ENCODE data around the gene ACBD4.

The ACBD4 gene

DNA sequence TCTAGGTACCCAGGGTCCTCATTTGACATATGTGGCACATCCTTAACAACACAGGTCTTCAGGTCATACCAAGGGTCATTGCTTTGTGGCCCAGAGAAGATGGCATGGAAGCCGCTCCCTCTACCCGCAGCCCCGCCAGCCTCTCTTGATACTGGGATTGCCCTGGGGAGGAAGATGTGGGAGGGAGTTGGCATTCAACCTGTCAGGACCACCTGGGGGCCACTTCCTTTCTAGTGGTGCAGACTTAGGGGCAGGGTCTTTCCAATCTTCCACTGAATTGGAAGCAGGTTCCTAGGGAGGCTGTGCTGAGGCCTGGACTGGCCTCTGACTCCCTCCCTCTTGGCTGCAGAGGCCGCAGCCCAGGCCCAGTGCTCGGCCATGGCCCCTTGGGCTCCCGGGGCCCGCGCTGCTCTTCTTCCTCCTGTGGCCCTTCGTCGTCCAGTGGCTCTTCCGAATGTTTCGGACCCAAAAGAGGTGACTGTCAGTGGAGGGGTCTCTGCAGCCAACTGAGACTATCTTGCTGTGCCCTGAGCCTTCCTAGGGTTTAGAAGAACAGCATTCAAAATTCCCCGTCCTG is 7.7 kb downstream of the ACBD4 start:
- peaks cover 31% of the 10 kb centered on the region for H3K27me3 ChIP-seq (ENCODE audit: control insufficient read depth, low read length)
- H3K4me1 ChIP-seq (ENCODE audit: control insufficient read depth, low read length): peaks cover 23% of the 10 kb centered on the region
- H3K4me2 ChIP-seq (ENCODE audit: low read length): no peak overlapping the region
- H4K20me1 ChIP-seq (ENCODE audit: control insufficient read depth, insufficient read depth, low read depth, low read length): no peaks in the 10 kb centered on the region
- no peaks in the 10 kb centered on the region for H3K36me3 ChIP-seq (ENCODE audit: control insufficient read depth, low read length)
- no peak overlapping the region for H3K27ac ChIP-seq (ENCODE audit: low read depth, low read length)
- peaks cover 6% of the 10 kb centered on the region; the same call in 1 of the 2 replicates for H3F3A ChIP-seq (ENCODE audit: control insufficient read depth, insufficient read depth)
- H3K9me2 ChIP-seq (replicated peaks; ENCODE audit: control insufficient read depth, low read length): no peaks in the 10 kb centered on the region
- H3K4me3 ChIP-seq (ENCODE audit: low read length): 0 out of 2 replicates have a peak overlapping the region, but pooled peaks have one; percentile 21
- no peak for TF ChIP-seq EZH2phosphoT487 (IDR thresholded peaks at IDR 0.05; ENCODE audit: borderline replicate concordance, low read length)
- TF ChIP-seq, protein P1, sequence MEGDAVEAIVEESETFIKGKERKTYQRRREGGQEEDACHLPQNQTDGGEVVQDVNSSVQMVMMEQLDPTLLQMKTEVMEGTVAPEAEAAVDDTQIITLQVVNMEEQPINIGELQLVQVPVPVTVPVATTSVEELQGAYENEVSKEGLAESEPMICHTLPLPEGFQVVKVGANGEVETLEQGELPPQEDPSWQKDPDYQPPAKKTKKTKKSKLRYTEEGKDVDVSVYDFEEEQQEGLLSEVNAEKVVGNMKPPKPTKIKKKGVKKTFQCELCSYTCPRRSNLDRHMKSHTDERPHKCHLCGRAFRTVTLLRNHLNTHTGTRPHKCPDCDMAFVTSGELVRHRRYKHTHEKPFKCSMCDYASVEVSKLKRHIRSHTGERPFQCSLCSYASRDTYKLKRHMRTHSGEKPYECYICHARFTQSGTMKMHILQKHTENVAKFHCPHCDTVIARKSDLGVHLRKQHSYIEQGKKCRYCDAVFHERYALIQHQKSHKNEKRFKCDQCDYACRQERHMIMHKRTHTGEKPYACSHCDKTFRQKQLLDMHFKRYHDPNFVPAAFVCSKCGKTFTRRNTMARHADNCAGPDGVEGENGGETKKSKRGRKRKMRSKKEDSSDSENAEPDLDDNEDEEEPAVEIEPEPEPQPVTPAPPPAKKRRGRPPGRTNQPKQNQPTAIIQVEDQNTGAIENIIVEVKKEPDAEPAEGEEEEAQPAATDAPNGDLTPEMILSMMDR (IDR thresholded peaks at IDR 0.05; ENCODE audit: low read depth, low read length, poor library complexity, severe bottlenecking): no peak
- H3K9me3 ChIP-seq (ENCODE audit: control insufficient read depth, insufficient read depth, low read length): no peaks in the 10 kb centered on the region
- 0 out of 2 replicates have a peak, but pooled peaks cover 2% of the 10 kb centered on the region for H3K79me2 ChIP-seq (ENCODE audit: control insufficient read depth, low read length)

DNA sequence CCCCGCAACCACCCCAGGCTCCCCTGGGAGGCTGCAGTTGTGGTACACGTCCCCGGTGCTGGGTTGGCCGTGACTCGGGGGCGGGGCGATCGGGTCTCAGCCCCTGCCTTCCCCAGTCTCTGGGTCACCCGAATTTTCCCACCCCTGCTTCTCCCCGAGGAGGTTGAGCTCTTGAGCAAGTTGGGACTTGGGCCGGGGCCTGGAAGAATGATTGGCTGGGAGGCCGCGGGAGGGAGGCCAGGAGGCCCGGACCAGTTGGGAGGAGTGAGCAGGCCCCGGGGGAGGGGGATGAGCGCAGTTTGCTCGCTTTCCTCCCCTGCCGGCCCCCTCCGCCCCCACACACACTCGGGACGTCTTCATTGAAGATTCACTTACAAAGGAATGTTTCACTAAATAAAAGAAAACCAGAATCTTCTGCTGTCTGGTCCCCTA is 8.3 kb downstream of the ACBD4 start:
- H3K9me3 ChIP-seq (ENCODE audit: control insufficient read depth, insufficient read depth, low read length): no peaks in the 10 kb centered on the region
- H3K79me2 ChIP-seq (ENCODE audit: control insufficient read depth, low read length): peaks cover 3% of the 10 kb centered on the region; the same call in 1 of the 2 replicates
- peaks cover 31% of the 10 kb centered on the region for H3K27me3 ChIP-seq (ENCODE audit: control insufficient read depth, low read length)
- H3K36me3 ChIP-seq (ENCODE audit: control insufficient read depth, low read length): no peaks in the 10 kb centered on the region
- H3K4me1 ChIP-seq (ENCODE audit: control insufficient read depth, low read length): peaks cover 24% of the 10 kb centered on the region
- H3K27ac ChIP-seq (ENCODE audit: low read depth, low read length): no peak overlapping the region
- H3K4me3 ChIP-seq (ENCODE audit: low read length): peak overlapping the region; percentile 21
- H4K20me1 ChIP-seq (ENCODE audit: control insufficient read depth, insufficient read depth, low read depth, low read length): no peaks in the 10 kb centered on the region
- TF ChIP-seq, protein P1 (IDR thresholded peaks at IDR 0.05; ENCODE audit: low read depth, low read length, poor library complexity, severe bottlenecking): no peak
- TF ChIP-seq EZH2phosphoT487 (IDR thresholded peaks at IDR 0.05; ENCODE audit: borderline replicate concordance, low read length): no peak
- no peaks in the 10 kb centered on the region for H3K9me2 ChIP-seq (replicated peaks; ENCODE audit: control insufficient read depth, low read length)
- peaks cover 6% of the 10 kb centered on the region; the same call in 1 of the 2 replicates for H3F3A ChIP-seq (ENCODE audit: control insufficient read depth, insufficient read depth)
- peak overlapping the region; percentile 48 for H3K4me2 ChIP-seq (ENCODE audit: low read length)

- peaks cover 8% of the 10 kb centered on the region; the same call in 1 of the 2 replicates for H3K79me2 ChIP-seq (ENCODE audit: control insufficient read depth, low read length)
- H3K9me2 ChIP-seq (replicated peaks; ENCODE audit: control insufficient read depth, low read length): no peaks in the 10 kb centered on the region
- H3K36me3 ChIP-seq (ENCODE audit: control insufficient read depth, low read length): no peaks in the 10 kb centered on the region
- no peak overlapping the region for H3K27ac ChIP-seq (ENCODE audit: low read depth, low read length)
- H3K27me3 ChIP-seq (ENCODE audit: control insufficient read depth, low read length): peaks cover 31% of the 10 kb centered on the region
- TF ChIP-seq, protein P1 (IDR thresholded peaks at IDR 0.05; ENCODE audit: low read depth, low read length, poor library complexity, severe bottlenecking): no peak
- peak; percentile 61; the same call in 1 of the 2 replicates for TF ChIP-seq EZH2phosphoT487 (IDR thresholded peaks at IDR 0.05; ENCODE audit: borderline replicate concordance, low read length)
- peak overlapping the region; percentile 21 for H3K4me3 ChIP-seq (ENCODE audit: low read length)
- H3K9me3 ChIP-seq (ENCODE audit: control insufficient read depth, insufficient read depth, low read length): no peaks in the 10 kb centered on the region
- H3K4me2 ChIP-seq (ENCODE audit: low read length): peak overlapping the region; percentile 48
- peaks cover under 1% of the 10 kb centered on the region; the same call in 1 of the 2 replicates for H4K20me1 ChIP-seq (ENCODE audit: control insufficient read depth, insufficient read depth, low read depth, low read length)
- H3K4me1 ChIP-seq (ENCODE audit: control insufficient read depth, low read length): peaks cover 30% of the 10 kb centered on the region
- peaks cover 6% of the 10 kb centered on the region; the same call in 1 of the 2 replicates for H3F3A ChIP-seq (ENCODE audit: control insufficient read depth, insufficient read depth)
Measured at GRCh38 chr17:45144199-45145034, 8.9 kb downstream of the ACBD4 start.

Data from DOHH2 (cell line).